Astrocyte (in vitro differentiated cells and primary cell): ENCODE results near the gene UBAC2. TPM values are rescaled to one million over a fixed set of nuclear protein-coding genes. Genes with fewer than 3 reads are reported as not detected.

Experiments used
- DNase-seq: peaks from one replicate; pipeline ENCODE4 v3.0.0-alpha.2; 2010; ENCODE audit warnings: low read depth
- FAIRE-seq: peaks from 2 replicates; lab custom pipeline; 2011; peaks lifted over from hg19 to GRCh38; lab: Jason Lieb, UNC
- H2AFZ ChIP-seq: 2 replicates; pipeline ENCODE4 v1.6.0; 2012; ENCODE audit warnings: low read depth, low read length, inconsistent platforms
- H3K27ac ChIP-seq: 2 replicates; pipeline ENCODE4 v1.5.1; 2011; ENCODE audit warnings: low read depth, low read length, inconsistent platforms
- H3K27me3 ChIP-seq: 2 replicates; pipeline ENCODE4 v1.6.0; 2011; ENCODE audit warnings: low read length, inconsistent platforms; ENCODE audit not compliant: insufficient read depth
- H3K36me3 ChIP-seq: 2 replicates; pipeline ENCODE4 v1.5.1; 2011; ENCODE audit warnings: low read length, inconsistent platforms; ENCODE audit not compliant: insufficient read depth
- H3K4me1 ChIP-seq: 2 replicates; pipeline ENCODE4 v1.5.1; 2011; ENCODE audit warnings: low read length, inconsistent platforms; ENCODE audit not compliant: insufficient read depth
- H3K4me2 ChIP-seq: 2 replicates; pipeline ENCODE4 v1.6.0; 2012; ENCODE audit warnings: low read length, inconsistent platforms
- H3K4me3 ChIP-seq: 2 replicates; pipeline ENCODE4 v1.5.1; 2011; ENCODE audit warnings: low read depth, mild to moderate bottlenecking, low read length, inconsistent platforms; ENCODE audit not compliant: insufficient read depth
- H3K79me2 ChIP-seq: 2 replicates; pipeline ENCODE4 v1.6.0; 2012; ENCODE audit warnings: mild to moderate bottlenecking, low read length, inconsistent platforms; ENCODE audit not compliant: insufficient read depth
- H3K9ac ChIP-seq: 2 replicates; pipeline ENCODE4 v1.6.0; 2012; ENCODE audit warnings: mild to moderate bottlenecking, low read length, inconsistent platforms
- H3K9me3 ChIP-seq: 2 replicates; pipeline ENCODE4 v1.5.1; 2012; ENCODE audit warnings: low read depth, mild to moderate bottlenecking, low read length, inconsistent platforms; ENCODE audit not compliant: insufficient read depth
- H4K20me1 ChIP-seq: 2 replicates; pipeline ENCODE4 v1.6.0; 2012; ENCODE audit warnings: low read length, inconsistent platforms; ENCODE audit not compliant: insufficient read depth
- H3K27ac Mint-ChIP-seq: one replicate; pipeline ENCODE4 v1.8.0; 2021; ENCODE audit warnings: mild to moderate bottlenecking, mixed read lengths; ENCODE audit not compliant: unreplicated experiment
- H3K27me3 Mint-ChIP-seq: one replicate; pipeline ENCODE4 v1.8.0; 2021; ENCODE audit warnings: low read depth, mixed read lengths; ENCODE audit not compliant: unreplicated experiment
- H3K36me3 Mint-ChIP-seq: one replicate; pipeline ENCODE4 v1.8.0; 2021; ENCODE audit warnings: low read depth, mixed read lengths; ENCODE audit not compliant: unreplicated experiment
- H3K4me1 Mint-ChIP-seq: one replicate; pipeline ENCODE4 v1.8.0; 2021; ENCODE audit warnings: low read depth, mixed read lengths; ENCODE audit not compliant: unreplicated experiment
- H3K4me3 Mint-ChIP-seq: one replicate; pipeline ENCODE4 v1.8.0; 2021; ENCODE audit warnings: mild to moderate bottlenecking, moderate library complexity, mixed read lengths; ENCODE audit not compliant: unreplicated experiment
- H3K9me3 Mint-ChIP-seq: one replicate; pipeline ENCODE4 v1.8.0; 2021; ENCODE audit warnings: mild to moderate bottlenecking, mixed read lengths; ENCODE audit not compliant: unreplicated experiment
- CTCF ChIP-seq: IDR thresholded peaks from 2 replicates; pipeline ENCODE4 v1.5.1; 2011; ENCODE audit warnings: low read depth, mild to moderate bottlenecking, inconsistent platforms, low read length, moderate library complexity; ENCODE audit not compliant: insufficient read depth
- EZH2 ChIP-seq: IDR thresholded peaks from 2 replicates; pipeline ENCODE4 v1.6.1; 2012; ENCODE audit warnings: mild to moderate bottlenecking, low read length, inconsistent platforms; ENCODE audit not compliant: insufficient read depth
- total RNA-seq: library from RNA; stranded (reverse); gene quantifications from 2 replicates; pipeline ENCODE4 v1.2.1, GENCODE V29; 2021

Gene UBAC2
- total RNA-seq, 1 donor from 2014 or later, result 61.0 TPM

- H3K27me3 Mint-ChIP-seq, result no peaks in the 10 kb centered on the region
- H3K36me3 ChIP-seq, result no peaks in the 10 kb centered on the region
- H3K9me3 ChIP-seq, result no peaks in the 10 kb centered on the region
- H3K4me3 Mint-ChIP-seq, result no peak overlapping the region
- TF ChIP-seq CTCF (no peak), EZH2 (no peak)
- no peak overlapping the region for H3K4me2 ChIP-seq
- peaks cover 12% of the 10 kb centered on the region for H3K4me1 Mint-ChIP-seq
- peaks cover 68% of the 10 kb centered on the region for H4K20me1 ChIP-seq
- no peaks in the 10 kb centered on the region for H3K27me3 ChIP-seq
- H3K9ac ChIP-seq, result no peak overlapping the region
- H3K9me3 Mint-ChIP-seq, result peaks cover 2% of the 10 kb centered on the region
- DNase-seq (no peak), FAIRE-seq (no peak)
- no peak overlapping the region for H2AFZ ChIP-seq
- H3K4me3 ChIP-seq, result no peak overlapping the region
- H3K79me2 ChIP-seq, result peaks cover 90% of the 10 kb centered on the region
- H3K4me1 ChIP-seq, result no peaks in the 10 kb centered on the region
- H3K36me3 Mint-ChIP-seq, result peaks cover 14% of the 10 kb centered on the region
- no peak overlapping the region for H3K27ac Mint-ChIP-seq
- H3K27ac ChIP-seq, result no peak overlapping the region
Observed at GRCh38 chr13:99205621-99206220, 5.1 kb downstream of the UBAC2 start.

- no peak overlapping the region for H3K27ac Mint-ChIP-seq
- H4K20me1 ChIP-seq, result peaks cover 73% of the 10 kb centered on the region
Observed at GRCh38 chr13:99206226-99206625, 5.6 kb downstream of the UBAC2 start.

More at GRCh38 chr13:99206226-99206625, 5.6 kb downstream of the UBAC2 start:
- Histone ChIP-seq H3K36me3 (no peaks in the 10 kb centered on the region), H3K27me3 (no peaks in the 10 kb centered on the region), H3K27ac (no peak overlapping the region), H3K9ac (no peak overlapping the region), H3K9me3 (no peaks in the 10 kb centered on the region), H3K4me1 (no peaks in the 10 kb centered on the region), H3K79me2 (peaks cover 88% of the 10 kb centered on the region), H3K4me3 (no peak overlapping the region), H2AFZ (no peak overlapping the region), H3K4me2 (no peak overlapping the region)
- DNase-seq (no peak), FAIRE-seq (no peak)
- Mint-ChIP-seq H3K36me3 (peaks cover 14% of the 10 kb centered on the region), H3K4me3 (no peak overlapping the region), H3K27me3 (no peaks in the 10 kb centered on the region), H3K9me3 (peaks cover 2% of the 10 kb centered on the region), H3K4me1 (peaks cover 12% of the 10 kb centered on the region)
- TF ChIP-seq CTCF, result no peak
- no peak for TF ChIP-seq EZH2
